Ovary (tissue), 9 donors: ENCODE data around the gene TRRAP. TPM values are rescaled to one million over a fixed set of nuclear protein-coding genes. Genes with fewer than 3 reads are reported as not detected.
"Not testable (repeated sequence)": the region's sequence is repeated elsewhere in the genome, so short reads cannot be mapped to it uniquely, and the experiment has no call there.

Experiments
- DNase-seq, 5 donors: peaks; one replicate each; pipeline ENCODE4 v3.0.0-alpha.2; 2019 to 2020
- H3K27ac ChIP-seq, 2 donors: fragments of 200-600 bp; one replicate each; pipeline versions ENCODE4 v1.5.1 to v1.8.0; 2019 to 2022
- H3K27me3 ChIP-seq: fragments of 200-600 bp; one replicate; pipeline ENCODE4 v1.8.0; 2022
- H3K36me3 ChIP-seq: fragments of 200-600 bp; sonication (generic); one replicate; pipeline ENCODE4 v1.5.1; 2019
- H3K4me1 ChIP-seq: one replicate; pipeline ENCODE4 v1.8.1; 2013; ENCODE audit warnings: mild to moderate bottlenecking, moderate library complexity; ENCODE audit not compliant: insufficient read depth
- H3K4me3 ChIP-seq: fragments of 200-600 bp; sonication (generic); one replicate; pipeline ENCODE4 v1.5.1; 2017
- H3K9me3 ChIP-seq, 2 donors: fragments of 200-600 bp in 1 of 2; sonication (generic) in 1 of 2; one replicate each; pipeline versions ENCODE4 v1.5.1 to v1.8.1; 2013 to 2019; ENCODE audit warnings: mild to moderate bottlenecking in 1 of 2, moderate library complexity in 1 of 2
- EP300 ChIP-seq: sonication (generic); formaldehyde crosslinking; IDR thresholded peaks from one replicate; pipeline ENCODE4 v1.6.1; 2017; ENCODE audit warnings: antibody characterized with exemption
- POLR2A ChIP-seq: fragments of 450-650 bp; IDR thresholded peaks from one replicate; pipeline ENCODE4 v1.6.1; 2017; ENCODE audit warnings: antibody characterized with exemption, mild to moderate bottlenecking, moderate library complexity
- WGBS, 3 donors: extraction: QIAGEN DNeasy Blood & Tissue Kit in 1 of 3; methylation state at CpG; one replicate each; pipeline versions ENCODE4 v1.1.5 to v1.1.7; 2013 to 2017; 5-methylcytosine and 5-hydroxymethylcytosine counted together
- intact Hi-C, 4 donors: fragments of 100-400 bp; cut with DNase I; formaldehyde crosslinking; loops; one replicate each; pipeline versions ENCODE4 v1.11.0 to v1.15.1; 2022 to 2023
- polyA plus RNA-seq, 2 donors: library from polyadenylated mRNA; stranded (reverse); fragments of 200-250 nt in 1 of 2; fragments of 350-450 nt in 1 of 2; fragmentation: Illumina TruSeq in 1 of 2; extraction: RNeasy Lipid Tissue Mini Kit (QIAGEN cat#74804) in 1 of 2; gene quantifications; one replicate each; pipeline ENCODE4 v1.2.3, GENCODE V29; 2013 to 2014
- total RNA-seq, 7 donors: library from RNA; depleted of rRNA in 2 of 7; stranded (reverse); fragments of >200 nt in 2 of 7; fragmentation: NEBNext Ultra II Directional in 3 of 7; extraction: Animal tissue kit (Norgen Biotek cat#: 25700) in 3 of 7; gene quantifications; one replicate each; pipeline versions ENCODE4 v1.1.0 to v1.2.4, GENCODE V29; 2016 to 2023
- TF ChIP-seq, protein P1 (sequence below), 3 donors: fragments of 450-650 bp in 2 of 3; fragments of 200-600 bp in 1 of 3; IDR thresholded peaks; one replicate each; pipeline versions ENCODE4 v1.5.1 to v1.8.0; 2016 to 2022; ENCODE audit warnings: antibody characterized with exemption in 3 of 3, mild to moderate bottlenecking in 1 of 3
- donor health status: DM: no; HTN: no; CAD: no; lungs with moderate emphysema.
- donor health status: DM: no; HTN: no; CAD: no.
- donor health status: Bipolar disorder and iron deficiency.
- donor health status: DM: yes; HTN: yes; CAD: no.
- donor health status: DM: no; HTN: no; CAD: no.
- donor health status: DM: yes; HTN: yes; CAD: no.

The TRRAP gene
- total and polyA plus RNA-seq, 9 donors: 15.9 to 47.9 (median 36.6) TPM

GRCh38 chr7:99041526-99041925, 163.2 kb downstream of the TRRAP start:
- no peaks in the 10 kb centered on the region for H3K4me1 ChIP-seq
- WGBS, 3 donors: 66 to 67% (median 66%) methylated on average over 11 of the region's 11 CpGs
- H3K4me3 ChIP-seq: no peak overlapping the region
- intact Hi-C loops: loop anchor here in 3 of 4 donors (5.0 to 10.0 kb wide), 3 partner anchors 101 to 273 kb away; partner anchors contain the start of gene SMURF1 (in 2 of the 3)
- H3K27me3 ChIP-seq: no peaks in the 10 kb centered on the region
- peak in 1 of 5 donors; percentile 44 for DNase-seq
- H3K36me3 ChIP-seq: no peaks in the 10 kb centered on the region
- H3K27ac ChIP-seq: no peak overlapping the region
- TF ChIP-seq, protein P1, sequence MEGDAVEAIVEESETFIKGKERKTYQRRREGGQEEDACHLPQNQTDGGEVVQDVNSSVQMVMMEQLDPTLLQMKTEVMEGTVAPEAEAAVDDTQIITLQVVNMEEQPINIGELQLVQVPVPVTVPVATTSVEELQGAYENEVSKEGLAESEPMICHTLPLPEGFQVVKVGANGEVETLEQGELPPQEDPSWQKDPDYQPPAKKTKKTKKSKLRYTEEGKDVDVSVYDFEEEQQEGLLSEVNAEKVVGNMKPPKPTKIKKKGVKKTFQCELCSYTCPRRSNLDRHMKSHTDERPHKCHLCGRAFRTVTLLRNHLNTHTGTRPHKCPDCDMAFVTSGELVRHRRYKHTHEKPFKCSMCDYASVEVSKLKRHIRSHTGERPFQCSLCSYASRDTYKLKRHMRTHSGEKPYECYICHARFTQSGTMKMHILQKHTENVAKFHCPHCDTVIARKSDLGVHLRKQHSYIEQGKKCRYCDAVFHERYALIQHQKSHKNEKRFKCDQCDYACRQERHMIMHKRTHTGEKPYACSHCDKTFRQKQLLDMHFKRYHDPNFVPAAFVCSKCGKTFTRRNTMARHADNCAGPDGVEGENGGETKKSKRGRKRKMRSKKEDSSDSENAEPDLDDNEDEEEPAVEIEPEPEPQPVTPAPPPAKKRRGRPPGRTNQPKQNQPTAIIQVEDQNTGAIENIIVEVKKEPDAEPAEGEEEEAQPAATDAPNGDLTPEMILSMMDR (IDR thresholded peaks at IDR 0.05): no peak
- TF ChIP-seq POLR2A (no peak), EP300 (no peak)
- no peaks in the 10 kb centered on the region for H3K9me3 ChIP-seq

- Histone ChIP-seq H3K4me1 (no peaks in the 10 kb centered on the region), H3K4me3 (no peak overlapping the region), H3K27ac (peak overlapping the region in 1 of 2 donors; percentile 1), H3K36me3 (no peaks in the 10 kb centered on the region), H3K27me3 (no peaks in the 10 kb centered on the region), H3K9me3 (no peaks in the 10 kb centered on the region)
- WGBS, 3 donors: 16 to 26% (median 17%) methylated on average over 5 of the region's 5 CpGs
- DNase-seq: no peak
- intact Hi-C loops: loop anchor here in 3 of 4 donors (5.0 to 10.0 kb wide), 3 partner anchors 99 to 272 kb away; partner anchors contain the start of gene SMURF1 (in 2 of the 3)
- no peak for TF ChIP-seq EP300
- TF ChIP-seq POLR2A: no peak
- TF ChIP-seq, protein P1 (IDR thresholded peaks at IDR 0.05): no peak
Observed at GRCh38 chr7:99042957-99043356, 164.6 kb downstream of the TRRAP start.

GRCh38 chr7:99044858-99045257, 166.5 kb downstream of the TRRAP start:
- H3K27ac ChIP-seq, H3K27me3 ChIP-seq, H3K4me3 ChIP-seq, DNase-seq, H3K9me3 ChIP-seq, H3K36me3 ChIP-seq, H3K4me1 ChIP-seq: not testable (repeated sequence)
- 91 to 95% (median 92%) methylated on average over 3 of the region's 3 CpGs for WGBS, 3 donors
- intact Hi-C loops: loop anchor here (5.0 to 10.0 kb wide), 4 partner anchors 97 to 270 kb away; partner anchors contain the start of gene SMURF1 (in 2 of the 4)

DNA sequence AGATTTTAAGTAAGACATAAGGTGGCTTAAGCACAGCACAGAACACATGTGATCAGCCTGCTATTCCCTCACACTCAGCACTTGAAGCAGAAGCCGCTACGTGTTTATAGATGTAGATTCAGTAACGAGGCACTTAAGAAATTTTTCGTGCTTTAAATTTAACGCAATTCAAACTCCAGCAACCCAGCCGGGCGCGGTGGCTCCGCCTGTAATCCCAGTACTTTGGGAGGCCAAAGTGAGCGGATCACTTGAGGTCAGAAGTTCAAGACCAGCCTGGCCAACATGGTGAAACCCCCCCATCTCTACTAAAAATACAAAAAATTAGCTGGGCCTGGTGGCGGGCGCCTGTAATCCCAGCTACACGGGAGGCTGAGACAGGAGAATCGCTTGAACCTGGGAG, 167.9 kb downstream of the TRRAP start:
- not testable (repeated sequence) for H3K27ac ChIP-seq, H3K9me3 ChIP-seq, H3K4me1 ChIP-seq, DNase-seq, H3K4me3 ChIP-seq, H3K36me3 ChIP-seq, H3K27me3 ChIP-seq
- WGBS, 3 donors: 84 to 89% (median 85%) methylated on average over 14 of the region's 14 CpGs
- intact Hi-C loops: loop anchor here in 2 of 4 donors (5.0 to 10.0 kb wide), 2 partner anchors 101 to 269 kb away; no protein-coding TSS in a partner anchor

DNA sequence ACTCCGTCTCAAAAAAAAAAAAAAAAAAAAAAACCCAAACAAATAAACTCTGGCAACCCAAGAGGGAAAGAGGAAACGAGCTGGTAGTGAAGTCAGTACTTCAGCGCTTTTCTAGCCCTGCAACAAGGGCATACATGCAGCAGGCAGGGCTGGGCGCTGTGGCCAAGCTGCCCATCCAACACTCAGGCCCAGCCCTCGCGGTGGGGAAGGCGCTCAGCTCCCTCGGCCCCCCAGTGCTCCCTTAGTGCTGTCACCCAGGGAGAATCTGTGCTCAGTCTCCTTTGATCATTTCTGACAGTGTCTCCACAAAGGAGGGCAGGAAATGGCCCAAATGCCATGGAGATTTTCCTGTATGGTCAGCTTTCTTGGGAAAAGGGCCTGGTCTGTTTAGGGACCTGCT, 168.4 kb downstream of the TRRAP start:
- no peak overlapping the region for H3K27ac ChIP-seq
- DNase-seq: no peak
- H3K9me3 ChIP-seq: no peaks in the 10 kb centered on the region
- no peak overlapping the region for H3K4me3 ChIP-seq
- no peaks in the 10 kb centered on the region for H3K27me3 ChIP-seq
- 86 to 90% (median 87%) methylated on average over 8 of the region's 8 CpGs for WGBS, 3 donors
- H3K4me1 ChIP-seq: no peaks in the 10 kb centered on the region
- H3K36me3 ChIP-seq: no peaks in the 10 kb centered on the region
- TF ChIP-seq POLR2A (no peak), EP300 (no peak)
- TF ChIP-seq, protein P1 (IDR thresholded peaks at IDR 0.05): no peak
- intact Hi-C loops: loop anchor here in 2 of 4 donors (5.0 to 10.0 kb wide), 2 partner anchors 101 to 268 kb away; no protein-coding TSS in a partner anchor
